Peyer's patch (tissue), 4 donors: ENCODE measurements around the gene KRT13. TPM values are rescaled to one million over a fixed set of nuclear protein-coding genes. Genes with fewer than 3 reads are reported as not detected.

Experiments used
- DNase-seq, 3 donors: peaks; one replicate each; pipeline ENCODE4 v3.0.0-alpha.2; 2017 to 2019
- H3K27ac ChIP-seq, 4 donors: fragments of 200-600 bp; sonication (generic); one replicate each; pipeline ENCODE4 v1.5.1; 2016 to 2019
- H3K27me3 ChIP-seq, 2 donors: fragments of 200-600 bp; sonication (generic); one replicate each; pipeline ENCODE4 v1.5.1; 2019
- H3K36me3 ChIP-seq, 3 donors: fragments of 200-600 bp; sonication (generic); one replicate each; pipeline ENCODE4 v1.5.1; 2016 to 2019
- H3K4me1 ChIP-seq, 4 donors: fragments of 200-600 bp; sonication (generic); one replicate each; pipeline ENCODE4 v1.5.1; 2016 to 2019
- H3K4me3 ChIP-seq, 4 donors: fragments of 200-600 bp; sonication (generic); 1 replicate in 3 of 4; 2 replicates in 1 of 4; pipeline ENCODE4 v1.5.1; 2016 to 2019; ENCODE audit warnings: mild to moderate bottlenecking in 1 of 4
- H3K9me3 ChIP-seq, 4 donors: fragments of 200-600 bp; sonication (generic); one replicate each; pipeline ENCODE4 v1.5.1; 2016 to 2019; ENCODE audit warnings: mild to moderate bottlenecking in 1 of 4
- CTCF ChIP-seq, 6 experiments: fragments of 450-650 bp in 4 of 6; fragments of 200-600 bp in 2 of 6; sonication (generic) in 1 of 6; IDR thresholded peaks; one replicate each; pipeline ENCODE4 v1.5.1; 2017 to 2019; ENCODE audit warnings: antibody characterized with exemption in 6 of 6, mild to moderate bottlenecking in 3 of 6, moderate library complexity in 1 of 6
- POLR2A ChIP-seq, 2 donors: fragments of 450-650 bp; IDR thresholded peaks; one replicate each; pipeline ENCODE4 v1.5.1; 2017; ENCODE audit warnings: antibody characterized with exemption in 2 of 2, mild to moderate bottlenecking in 2 of 2, moderate library complexity in 2 of 2
- total RNA-seq, 4 donors: library from RNA; depleted of rRNA; stranded (reverse); fragments of >200 nt; gene quantifications; one replicate each; pipeline ENCODE4 v1.1.0, GENCODE V29; 2016

The KRT13 gene
- total RNA-seq, 4 donors from 2014 or later, result 2.5 TPM; not detected in 3

GRCh38 chr17:41466988-41467387 is 38.4 kb downstream of the KRT13 start, which contains the start of gene KRT32:
TSS of gene KRT32 (minus strand) at chr17:41467386. CDS start at chr17:41467325, 61 bp downstream.
- TF ChIP-seq POLR2A (IDR thresholded peaks at IDR 0.05) (no peak), CTCF (IDR thresholded peaks at IDR 0.05) (no peak)
- H3K36me3 ChIP-seq, result no peaks in the 10 kb centered on the region
- H3K4me3 ChIP-seq, result no peak within 1 kb of the TSS
- no peaks in the 10 kb centered on the region for H3K27me3 ChIP-seq
- no peaks in the 10 kb centered on the region for H3K4me1 ChIP-seq
- DNase-seq, result no peak
- no peak within 1 kb of the TSS for H3K27ac ChIP-seq
- H3K9me3 ChIP-seq, result no peaks in the 10 kb centered on the region

GRCh38 chr17:41464682-41465081 is 40.7 kb downstream of the KRT13 start:
- no peaks in the 10 kb centered on the region for H3K4me1 ChIP-seq
- H3K4me3 ChIP-seq, result no peak overlapping the region
- H3K27me3 ChIP-seq, result no peaks in the 10 kb centered on the region
- no peak for DNase-seq
- H3K36me3 ChIP-seq, result no peaks in the 10 kb centered on the region
- H3K27ac ChIP-seq, result no peak overlapping the region
- no peaks in the 10 kb centered on the region for H3K9me3 ChIP-seq
- TF ChIP-seq CTCF (IDR thresholded peaks at IDR 0.05), result no peak
- no peak for TF ChIP-seq POLR2A (IDR thresholded peaks at IDR 0.05)

GRCh38 chr17:41464173-41464572 is 41.2 kb downstream of the KRT13 start:
- no peaks in the 10 kb centered on the region for H3K9me3 ChIP-seq
- DNase-seq, result no peak
- no peak overlapping the region for H3K27ac ChIP-seq
- no peaks in the 10 kb centered on the region for H3K27me3 ChIP-seq
- H3K4me1 ChIP-seq, result no peaks in the 10 kb centered on the region
- H3K36me3 ChIP-seq, result no peaks in the 10 kb centered on the region
- H3K4me3 ChIP-seq, result no peak overlapping the region
- TF ChIP-seq POLR2A (IDR thresholded peaks at IDR 0.05), result no peak
- TF ChIP-seq CTCF (IDR thresholded peaks at IDR 0.05), result no peak

- Histone ChIP-seq H3K36me3 (no peaks in the 10 kb centered on the region), H3K9me3 (no peaks in the 10 kb centered on the region), H3K4me3 (no peak overlapping the region), H3K27me3 (no peaks in the 10 kb centered on the region), H3K4me1 (no peaks in the 10 kb centered on the region), H3K27ac (no peak overlapping the region)
- DNase-seq, result no peak
- TF ChIP-seq CTCF (IDR thresholded peaks at IDR 0.05), result no peak
- no peak for TF ChIP-seq POLR2A (IDR thresholded peaks at IDR 0.05)
Observed at GRCh38 chr17:41463746-41464145, 41.7 kb downstream of the KRT13 start.

GRCh38 chr17:41462705-41463104 is 42.7 kb downstream of the KRT13 start:
- DNase-seq, result no peak
- H3K4me1 ChIP-seq, result no peaks in the 10 kb centered on the region
- H3K27ac ChIP-seq, result no peak overlapping the region
- H3K9me3 ChIP-seq, result no peaks in the 10 kb centered on the region
- TF ChIP-seq POLR2A (IDR thresholded peaks at IDR 0.05) (no peak), CTCF (IDR thresholded peaks at IDR 0.05) (no peak)
- H3K36me3 ChIP-seq, result no peaks in the 10 kb centered on the region
- no peaks in the 10 kb centered on the region for H3K27me3 ChIP-seq
- no peak overlapping the region for H3K4me3 ChIP-seq

- Histone ChIP-seq H3K27ac (no peak overlapping the region), H3K4me1 (no peaks in the 10 kb centered on the region), H3K36me3 (no peaks in the 10 kb centered on the region), H3K4me3 (no peak overlapping the region), H3K27me3 (no peaks in the 10 kb centered on the region), H3K9me3 (no peaks in the 10 kb centered on the region)
- no peak for TF ChIP-seq POLR2A (IDR thresholded peaks at IDR 0.05)
- no peak for TF ChIP-seq CTCF (IDR thresholded peaks at IDR 0.05)
- DNase-seq, result no peak
Observed at GRCh38 chr17:41457676-41458075, 47.7 kb downstream of the KRT13 start.
